ENCODE measurements around the gene TLE2.
"Not testable (repeated sequence)": the region's sequence is repeated elsewhere in the genome, so short reads cannot be mapped to it uniquely, and the experiment has no call there.

TLE2 gene

GRCh38 chr19:3012621-3013262 lies 16.3 kb downstream of the TLE2 start:
- no peak for DNase-seq (ENCODE audit: low read depth)

- not testable (repeated sequence) for DNase-seq (ENCODE audit: low read depth)
Observed at GRCh38 chr19:3012059-3012458, 17.0 kb downstream of the TLE2 start.

- DNase-seq (ENCODE audit: low read depth), result no peak
Observed at GRCh38 chr19:3010871-3011270, 18.2 kb downstream of the TLE2 start.

GRCh38 chr19:3008994-3009393 lies 20.1 kb downstream of the TLE2 start:
- DNase-seq (ENCODE audit: low read depth), result no peak

- no peak for DNase-seq (ENCODE audit: low read depth)
Observed at GRCh38 chr19:3007975-3008374, 21.1 kb downstream of the TLE2 start.

- no peak for DNase-seq (ENCODE audit: low read depth)
Observed at GRCh38 chr19:3006075-3006767, 22.9 kb downstream of the TLE2 start.

- no peak for DNase-seq (ENCODE audit: low read depth)
Observed at GRCh38 chr19:3005345-3005744, 23.7 kb downstream of the TLE2 start.

- no peak for DNase-seq (ENCODE audit: low read depth)
Observed at GRCh38 chr19:3004522-3004921, 24.6 kb downstream of the TLE2 start.

- DNase-seq (ENCODE audit: low read depth), result no peak
Observed at GRCh38 chr19:3003046-3003445, 26.0 kb downstream of the TLE2 start.

- no peak for DNase-seq (ENCODE audit: low read depth)
Observed at GRCh38 chr19:3001235-3001800, 27.8 kb downstream of the TLE2 start.

GRCh38 chr19:2998642-2999041 lies 30.4 kb downstream of the TLE2 start:
- no peak for DNase-seq (ENCODE audit: low read depth)

GRCh38 chr19:2997720-2998119 lies 31.4 kb downstream of the TLE2 start:
- DNase-seq (ENCODE audit: low read depth), result no peak

GRCh38 chr19:2994588-2995131 lies 34.4 kb downstream of the TLE2 start:
- no peak for DNase-seq (ENCODE audit: low read depth)

GRCh38 chr19:2993579-2993978 lies 35.5 kb downstream of the TLE2 start:
- no peak for DNase-seq (ENCODE audit: low read depth)

GRCh38 chr19:2992958-2993357 lies 36.1 kb downstream of the TLE2 start:
- DNase-seq (ENCODE audit: low read depth), result no peak

GRCh38 chr19:2992333-2992732 lies 36.7 kb downstream of the TLE2 start:
- DNase-seq (ENCODE audit: low read depth), result not testable (repeated sequence)

GRCh38 chr19:2989236-2989946 lies 39.7 kb downstream of the TLE2 start:
- DNase-seq (ENCODE audit: low read depth), result no peak

- no peak for DNase-seq (ENCODE audit: low read depth)
Observed at GRCh38 chr19:2988568-2988967, 40.5 kb downstream of the TLE2 start.

GRCh38 chr19:2987797-2988196 lies 41.3 kb downstream of the TLE2 start:
- DNase-seq (ENCODE audit: low read depth), result no peak

GRCh38 chr19:2986951-2987524 lies 42.0 kb downstream of the TLE2 start:
- no peak for DNase-seq (ENCODE audit: low read depth)

- DNase-seq (ENCODE audit: low read depth), result no peak
Observed at GRCh38 chr19:2984215-2984528, 44.9 kb downstream of the TLE2 start.
